K562 (cell line): ENCODE data around the gene BEND6.

Experiments
- CBX5 ChIP-seq: IDR thresholded peaks from 2 replicates; pipeline ENCODE4 v1.6.1; 2014; ENCODE audit warnings: low read depth, borderline replicate concordance
- FOXA1 ChIP-seq: fragments of 450-650 bp; IDR thresholded peaks from 2 replicates; pipeline ENCODE4 v1.6.1; 2016; ENCODE audit warnings: mild to moderate bottlenecking, borderline replicate concordance

- TF ChIP-seq CBX5 (no peak), FOXA1 (no peak)
Measured at GRCh38 chr6:56927538-56928453, 27.1 kb upstream of the BEND6 start.
